ENCODE data around the gene KRTAP5-11. TPM values are rescaled to one million over a fixed set of nuclear protein-coding genes. Genes with fewer than 3 reads are reported as not detected.

KRTAP5-11 gene
- not detected in 5 replicates for total RNA-seq (2022; extraction: Qiagen RNA extraction)

GRCh38 chr11:71582309-71582895, at the start of gene KRTAP5-11:
KRTAP5-11 (minus strand) TSS chr11:71582875; CDS start chr11:71582837, 38 bp downstream.

GRCh38 chr11:71565263-71565662, 17.4 kb downstream of the KRTAP5-11 start, which contains the start of gene KRTAP5-10:
KRTAP5-10 (plus strand) TSS chr11:71565563; CDS start chr11:71565588, 25 bp downstream.

GRCh38 chr11:71548120-71548519, 34.6 kb downstream of the KRTAP5-11 start, which contains the start of gene KRTAP5-9:
KRTAP5-9 (plus strand) TSS chr11:71548420; CDS start chr11:71548658, 238 bp downstream.

GRCh38 chr11:71537977-71538665, 44.6 kb downstream of the KRTAP5-11 start, which contains the start of gene KRTAP5-8:
KRTAP5-8 (plus strand) TSS chr11:71538025; CDS start chr11:71538056, 31 bp downstream.

Other genes with a start within 250 kb of the KRTAP5-11 start
- gene DHCR7, start 134.5 kb downstream of the KRTAP5-11 start, total RNA-seq (2022; extraction: Qiagen RNA extraction): 46.5 to 49.9 TPM (median 48.4 TPM) in 5 replicates
- 43.0 to 45.5 TPM (median 45.3 TPM) in 5 replicates for gene NADSYN1, start 129.7 kb downstream of the KRTAP5-11 start, total RNA-seq (2022; extraction: Qiagen RNA extraction)
- gene KRTAP5-7, start 55.6 kb downstream of the KRTAP5-11 start, total RNA-seq (2022; extraction: Qiagen RNA extraction): not detected in 5 replicates
- gene KRTAP5-8, start 44.9 kb downstream of the KRTAP5-11 start, total RNA-seq (2022; extraction: Qiagen RNA extraction): not detected in 5 replicates
- gene KRTAP5-9, start 34.5 kb downstream of the KRTAP5-11 start, total RNA-seq (2022; extraction: Qiagen RNA extraction): 0.09 TPM in 1 of 5 replicates, not detected in the others
- gene KRTAP5-10, start 17.3 kb downstream of the KRTAP5-11 start, total RNA-seq (2022; extraction: Qiagen RNA extraction): not detected in 5 replicates